HG03066 (cell line): ENCODE measurements around the gene IRF2BP2.

Experiments used
- ATAC-seq: cut with Tn5 transposase; IDR thresholded peaks from one replicate; pipeline ENCODE4 v1.9.1; 2021; ENCODE audit warnings: low read depth; ENCODE audit not compliant: unreplicated experiment

The IRF2BP2 gene

GRCh38 chr1:234559902-234560676 lies 49.9 kb downstream of the IRF2BP2 start:
- no peak for ATAC-seq

GRCh38 chr1:234559152-234559901 lies 50.7 kb downstream of the IRF2BP2 start:
- ATAC-seq: no peak

DNA sequence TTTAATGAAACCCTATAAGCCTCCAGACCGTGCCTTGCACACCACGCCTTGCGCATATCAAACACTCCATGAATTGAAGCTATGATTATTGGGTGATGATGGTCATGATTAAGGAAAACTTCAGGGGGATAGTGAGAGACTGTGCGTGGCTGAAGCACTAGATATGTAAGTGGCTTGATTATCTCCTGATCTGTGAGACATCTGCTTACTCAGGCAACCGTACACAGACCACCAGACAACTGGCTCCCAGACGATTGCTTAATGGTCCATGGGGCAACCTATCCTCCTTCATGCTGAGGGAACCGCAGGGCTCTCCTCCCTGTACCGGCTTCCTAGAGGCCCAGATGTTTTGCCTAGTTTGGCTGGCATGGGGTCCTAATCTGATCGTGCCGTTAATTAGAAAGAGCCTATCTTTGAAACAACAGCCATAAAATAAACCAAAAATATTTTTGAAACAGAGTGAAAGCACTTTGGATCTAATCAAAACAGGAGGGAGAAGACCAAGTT lies 51.6 kb downstream of the IRF2BP2 start:
- no peak for ATAC-seq

GRCh38 chr1:234556245-234556943 lies 53.6 kb downstream of the IRF2BP2 start:
- ATAC-seq: no peak

GRCh38 chr1:234555390-234556024 lies 54.5 kb downstream of the IRF2BP2 start:
- ATAC-seq: no peak

DNA sequence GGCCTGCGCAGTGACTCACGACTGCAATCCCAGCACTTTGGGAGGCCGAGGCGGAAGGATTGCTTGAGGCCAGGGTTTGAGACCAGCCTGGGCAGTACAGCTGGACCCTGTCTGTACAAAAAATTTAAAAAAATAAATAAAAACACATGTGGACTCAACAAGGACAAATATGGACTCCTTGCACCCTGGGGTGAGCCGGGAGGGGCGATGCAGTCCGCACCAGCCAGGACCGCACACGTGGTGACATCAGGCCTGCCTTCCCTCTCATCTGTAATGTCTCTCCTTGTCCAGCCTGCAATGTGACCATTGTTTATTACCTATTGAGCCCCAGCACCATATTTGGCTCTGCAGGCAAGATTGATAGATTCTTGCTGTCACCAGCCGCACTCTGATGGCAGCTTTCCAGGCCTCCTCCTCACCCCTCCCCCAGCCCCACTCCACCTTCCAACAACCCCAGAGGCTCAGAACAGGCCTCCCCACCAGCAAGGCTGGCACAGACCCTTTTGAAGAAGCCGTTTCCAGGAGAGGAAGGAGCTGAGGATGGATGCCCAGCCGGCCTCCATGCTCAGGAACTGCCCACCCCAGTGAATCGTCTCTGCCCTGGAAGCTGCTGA lies 55.2 kb downstream of the IRF2BP2 start:
- ATAC-seq: no peak
